WERI-Rb-1 (cell line): Measurements from ENCODE around the gene SIN3A.
A peak's percentile ranks its signal among the peaks of the same experiment; 100 is the strongest.

ENCODE experiments used
- DNase-seq: peaks from one replicate; pipeline ENCODE4 v3.0.0-alpha.2; 2020
- H3K27ac ChIP-seq: fragments of 250-450 bp; sonication (Bioruptor Pico); 2 replicates; pipeline ENCODE4 v1.5.1; 2020; ENCODE audit warnings: mild to moderate bottlenecking, moderate library complexity
- H3K27me3 ChIP-seq: fragments of 250-450 bp; sonication (Bioruptor Pico); 2 replicates; pipeline ENCODE4 v1.5.1; 2021; ENCODE audit warnings: mild to moderate bottlenecking, low read depth, moderate library complexity; ENCODE audit not compliant: insufficient read depth, severe bottlenecking
- H3K36me3 ChIP-seq: fragments of 250-450 bp; sonication (Bioruptor Pico); 2 replicates; pipeline ENCODE4 v1.5.1; 2020; ENCODE audit warnings: mild to moderate bottlenecking, moderate library complexity
- H3K4me3 ChIP-seq: 2 replicates; pipeline ENCODE4 v1.5.1; 2011; ENCODE audit warnings: low read depth, mild to moderate bottlenecking, control low read depth, low read length
- H3K9me3 ChIP-seq: fragments of 250-450 bp; sonication (Bioruptor Pico); 2 replicates; pipeline ENCODE4 v1.5.1; 2021; ENCODE audit warnings: mild to moderate bottlenecking, moderate library complexity; ENCODE audit not compliant: severe bottlenecking
- CTCF ChIP-seq: IDR thresholded peaks from 2 replicates; pipeline ENCODE4 v1.5.1; 2011; ENCODE audit warnings: low read depth, mild to moderate bottlenecking, control low read depth, inconsistent platforms, low read length

The SIN3A gene

GRCh38 chr15:75369897-75370581, 81.5 kb downstream of the SIN3A start:
- Histone ChIP-seq H3K4me3 (no peak overlapping the region), H3K27me3 (no peaks in the 10 kb centered on the region), H3K27ac (no peak overlapping the region), H3K36me3 (peaks cover 47% of the 10 kb centered on the region), H3K9me3 (no peaks in the 10 kb centered on the region)
- TF ChIP-seq CTCF, result no peak
- no peak for DNase-seq

- H3K9me3 ChIP-seq, result no peaks in the 10 kb centered on the region
- peak overlapping the region; percentile 83 for H3K4me3 ChIP-seq
- no peak for TF ChIP-seq CTCF
- peaks cover 41% of the 10 kb centered on the region for H3K36me3 ChIP-seq
- H3K27me3 ChIP-seq, result no peaks in the 10 kb centered on the region
- H3K27ac ChIP-seq, result peak overlapping the region; percentile 90
- no peak for DNase-seq
Measured at GRCh38 chr15:75368689-75369239, 82.7 kb downstream of the SIN3A start.

DNA sequence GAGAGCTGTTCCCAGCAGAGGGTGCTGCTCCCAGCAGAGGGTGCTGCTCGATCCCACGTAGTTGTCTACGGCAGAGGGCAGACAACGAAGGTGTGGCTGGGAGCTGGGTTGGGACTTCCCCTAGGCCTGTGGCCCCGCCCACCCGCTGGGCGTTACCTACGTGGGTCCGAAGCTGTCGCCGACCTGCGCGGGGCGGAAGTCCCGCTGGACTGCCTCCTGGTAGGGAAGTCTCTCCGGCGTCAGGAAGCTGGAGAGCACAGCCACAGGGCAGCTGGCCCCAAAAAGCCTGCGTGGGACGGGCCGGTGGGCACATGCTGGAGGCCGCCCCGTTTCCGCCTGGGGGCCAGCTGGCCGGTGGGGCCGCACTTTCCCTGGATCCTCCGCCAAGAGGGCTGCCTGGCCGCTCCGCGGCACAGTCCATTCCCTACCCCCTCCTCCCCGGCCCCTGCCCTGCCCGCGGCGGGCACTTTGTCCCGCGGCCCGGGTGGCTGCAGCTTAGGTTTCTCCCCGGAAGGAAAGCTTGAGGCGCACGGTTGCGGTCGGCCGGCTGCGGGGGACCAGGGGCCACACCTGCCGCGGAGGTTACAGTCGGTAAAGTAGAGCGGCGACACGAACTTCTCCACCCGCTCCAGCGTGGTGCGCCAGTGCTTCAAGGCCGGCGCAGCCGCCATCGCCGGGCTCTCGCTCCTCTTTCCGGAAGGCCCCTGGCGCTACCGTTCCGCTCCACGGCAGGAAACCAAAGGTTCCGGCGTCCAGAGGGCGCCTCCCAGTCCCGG, 83.4 kb downstream of the SIN3A start, which contains the start of gene MAN2C1:
TSS of gene MAN2C1 (minus strand) at position 695 of the 776 bp plus-strand sequence. CDS start at position 671, 24 bp downstream.
- peak; percentile 92 for TF ChIP-seq CTCF

GRCh38 chr15:75367406-75367912, 84.0 kb downstream of the SIN3A start:
- H3K4me3 ChIP-seq, result no peak overlapping the region; the same call in 1 of the 2 replicates
- H3K27ac ChIP-seq, result no peak overlapping the region
- H3K36me3 ChIP-seq, result peaks cover 32% of the 10 kb centered on the region
- H3K9me3 ChIP-seq, result no peaks in the 10 kb centered on the region
- no peaks in the 10 kb centered on the region for H3K27me3 ChIP-seq
- no peak for DNase-seq
- TF ChIP-seq CTCF, result no peak

More for the DNA sequence above, 83.4 kb downstream of the SIN3A start, which contains the start of gene MAN2C1:
- Histone ChIP-seq H3K4me3 (peak within 1 kb of the TSS; percentile 83), H3K27me3 (no peaks in the 10 kb centered on the region), H3K27ac (peak within 1 kb of the TSS; percentile 90), H3K9me3 (no peaks in the 10 kb centered on the region), H3K36me3 (peaks cover 36% of the 10 kb centered on the region)
- DNase-seq, result peak; percentile 99

DNA sequence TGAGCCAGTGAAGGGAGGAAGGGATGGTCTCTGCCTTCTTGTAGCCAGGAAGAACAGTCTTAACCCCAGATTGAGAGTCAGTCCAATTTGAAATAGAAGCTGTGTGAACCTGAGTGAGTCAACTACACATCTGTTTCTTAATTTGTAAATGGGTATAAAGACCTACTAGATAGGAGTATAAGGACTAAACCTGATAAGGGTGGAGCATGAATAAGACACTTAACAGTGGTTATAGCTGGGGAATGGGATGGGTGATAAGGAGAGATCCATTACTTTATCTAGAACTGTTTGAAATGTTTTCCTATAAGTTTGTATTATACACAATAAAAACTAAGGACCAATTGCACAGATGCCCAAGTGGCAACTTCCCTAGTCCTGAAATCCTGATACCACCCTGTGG, 84.5 kb downstream of the SIN3A start:
- Histone ChIP-seq H3K4me3 (no peak overlapping the region), H3K36me3 (peaks cover 28% of the 10 kb centered on the region), H3K27ac (no peak overlapping the region), H3K27me3 (no peaks in the 10 kb centered on the region), H3K9me3 (no peaks in the 10 kb centered on the region)
- no peak for DNase-seq
- TF ChIP-seq CTCF, result no peak
